Uterus (tissue), 2 donors: ENCODE results near the gene MMP7.

ENCODE experiments used
- CTCF ChIP-seq, 4 experiments: fragments of 200-600 bp in 2 of 4; fragments of 450-650 bp in 2 of 4; sonication (generic) in 2 of 4; IDR thresholded peaks; one replicate each; pipeline ENCODE4 v1.5.1; 2016 to 2019; ENCODE audit warnings: antibody characterized with exemption in 4 of 4, mild to moderate bottlenecking in 2 of 4, moderate library complexity in 1 of 4
- POLR2A ChIP-seq, 2 donors: fragments of 450-650 bp; IDR thresholded peaks; one replicate each; pipeline ENCODE4 v1.6.1; 2016; ENCODE audit warnings: antibody characterized with exemption in 2 of 2, mild to moderate bottlenecking in 1 of 2, moderate library complexity in 1 of 2

GRCh38 chr11:102575012-102575411 is 44.5 kb upstream of the MMP7 start:
- TF ChIP-seq CTCF (IDR thresholded peaks at IDR 0.05): no peak
- no peak for TF ChIP-seq POLR2A (IDR thresholded peaks at IDR 0.05)
